GM12801 (cell line): ENCODE measurements around the gene COQ2.

Experiments
- TF ChIP-seq, protein P1 (sequence below): IDR thresholded peaks from one replicate; pipeline ENCODE4 v1.5.1; 2011; ENCODE audit warnings: control low read depth; ENCODE audit not compliant: insufficient read length; ENCODE audit errors: extremely low read depth

Gene COQ2

DNA sequence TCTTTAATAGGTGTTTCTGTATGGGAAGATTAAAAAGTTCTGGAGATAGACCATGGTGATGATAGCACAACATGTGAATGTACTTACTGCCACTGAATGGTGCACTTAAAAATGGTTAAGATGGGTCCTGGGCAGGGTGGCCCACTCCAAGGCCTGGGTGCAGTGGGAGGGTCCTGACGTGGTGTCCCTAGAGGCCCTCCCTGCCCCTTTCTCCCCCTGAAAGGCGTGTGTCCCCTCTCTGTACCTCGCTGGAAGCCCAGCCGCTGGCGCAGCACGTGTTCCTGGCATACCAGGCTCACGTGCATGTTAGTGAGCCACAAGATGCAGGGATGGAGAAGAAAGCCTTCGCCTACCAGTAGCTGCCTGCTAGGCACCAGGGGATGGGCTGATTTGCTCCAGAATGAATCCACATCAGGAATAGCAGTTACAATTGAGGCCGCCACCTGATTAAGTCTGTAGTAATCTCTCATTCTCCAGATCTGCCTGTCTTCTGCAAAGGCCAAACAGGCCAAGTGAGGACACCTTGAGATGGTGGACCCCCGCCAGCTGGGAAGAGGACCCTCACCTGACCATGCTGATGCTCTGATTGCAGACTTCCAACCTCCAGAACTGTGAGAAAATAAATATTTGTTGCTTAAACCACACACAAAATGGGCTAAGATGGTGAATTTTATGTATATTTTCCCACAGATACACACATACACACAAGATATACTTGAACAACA is 67.5 kb downstream of the COQ2 start:
- TF ChIP-seq, protein P1, sequence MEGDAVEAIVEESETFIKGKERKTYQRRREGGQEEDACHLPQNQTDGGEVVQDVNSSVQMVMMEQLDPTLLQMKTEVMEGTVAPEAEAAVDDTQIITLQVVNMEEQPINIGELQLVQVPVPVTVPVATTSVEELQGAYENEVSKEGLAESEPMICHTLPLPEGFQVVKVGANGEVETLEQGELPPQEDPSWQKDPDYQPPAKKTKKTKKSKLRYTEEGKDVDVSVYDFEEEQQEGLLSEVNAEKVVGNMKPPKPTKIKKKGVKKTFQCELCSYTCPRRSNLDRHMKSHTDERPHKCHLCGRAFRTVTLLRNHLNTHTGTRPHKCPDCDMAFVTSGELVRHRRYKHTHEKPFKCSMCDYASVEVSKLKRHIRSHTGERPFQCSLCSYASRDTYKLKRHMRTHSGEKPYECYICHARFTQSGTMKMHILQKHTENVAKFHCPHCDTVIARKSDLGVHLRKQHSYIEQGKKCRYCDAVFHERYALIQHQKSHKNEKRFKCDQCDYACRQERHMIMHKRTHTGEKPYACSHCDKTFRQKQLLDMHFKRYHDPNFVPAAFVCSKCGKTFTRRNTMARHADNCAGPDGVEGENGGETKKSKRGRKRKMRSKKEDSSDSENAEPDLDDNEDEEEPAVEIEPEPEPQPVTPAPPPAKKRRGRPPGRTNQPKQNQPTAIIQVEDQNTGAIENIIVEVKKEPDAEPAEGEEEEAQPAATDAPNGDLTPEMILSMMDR = no peak

DNA sequence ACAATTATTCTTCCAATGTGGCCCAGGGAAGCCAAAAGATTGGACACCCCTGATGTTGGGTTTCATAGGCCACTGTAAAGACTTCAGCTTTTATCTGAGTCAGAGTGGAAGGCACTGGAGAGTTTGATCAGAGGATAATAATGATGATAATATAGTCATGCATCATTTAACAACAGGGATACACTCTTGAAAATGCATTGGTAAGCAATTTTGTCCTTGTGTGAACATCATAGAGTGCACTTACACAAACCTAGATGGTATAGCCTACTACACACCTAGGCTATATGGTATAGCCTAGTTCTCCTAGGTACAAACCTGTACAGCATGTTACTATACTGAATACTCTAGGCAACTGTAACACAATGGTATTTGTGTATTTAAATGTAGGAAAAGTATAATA is 70.5 kb downstream of the COQ2 start:
- TF ChIP-seq, protein P1 = no peak
